Measurements from ENCODE around the gene WNK2.

The WNK2 gene

GRCh38 chr9:93182572-93182971, 1.4 kb upstream of the WNK2 start:
- H3K9ac ChIP-seq (ENCODE audit: low read length): no peak overlapping the region
- no peaks in the 10 kb centered on the region for H3K36me3 ChIP-seq (ENCODE audit: control insufficient read depth, insufficient read depth, low read length)
- H3K4me1 ChIP-seq (ENCODE audit: control insufficient read depth, insufficient read depth, low read length): peaks cover 33% of the 10 kb centered on the region
- peaks cover 59% of the 10 kb centered on the region for H3K27me3 ChIP-seq (ENCODE audit: control insufficient read depth, insufficient read depth, low read length)
- H3K9me3 ChIP-seq (ENCODE audit: control insufficient read depth, low read length): no peaks in the 10 kb centered on the region
- H3K4me3 ChIP-seq (ENCODE audit: low read length): no peak overlapping the region

DNA sequence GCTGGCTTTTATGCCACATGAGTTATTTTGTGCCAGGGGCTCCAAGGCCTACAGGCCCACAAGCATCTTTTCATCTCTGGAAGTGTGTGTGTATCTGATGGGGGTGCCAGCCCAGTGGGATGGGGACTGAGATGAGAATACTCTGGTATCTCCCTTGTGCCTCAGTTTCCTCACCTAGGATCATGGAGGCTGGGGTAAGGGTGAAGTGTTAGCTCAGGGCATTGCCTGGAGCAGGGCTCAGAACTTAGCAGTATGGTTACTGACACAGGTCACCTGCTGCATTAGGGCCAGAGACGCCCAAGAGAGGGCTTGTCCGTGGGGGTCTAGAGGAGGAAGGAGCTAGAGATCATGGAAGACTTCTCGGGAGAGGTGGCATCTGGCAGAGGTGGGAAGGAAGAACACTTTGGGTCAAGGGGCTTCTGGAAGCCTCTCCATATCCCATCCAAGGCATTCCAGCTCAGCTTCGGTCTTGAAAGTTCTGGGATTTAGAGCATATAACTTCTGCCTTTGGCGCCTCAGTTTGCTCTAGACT, 742 bp upstream of the WNK2 start:
- Histone ChIP-seq H3K4me3 (ENCODE audit: low read length) (no peak overlapping the region), H3K9me3 (ENCODE audit: control insufficient read depth, low read length) (no peaks in the 10 kb centered on the region), H3K4me1 (ENCODE audit: control insufficient read depth, insufficient read depth, low read length) (peaks cover 39% of the 10 kb centered on the region), H3K36me3 (ENCODE audit: control insufficient read depth, insufficient read depth, low read length) (no peaks in the 10 kb centered on the region), H3K27me3 (ENCODE audit: control insufficient read depth, insufficient read depth, low read length) (peaks cover 60% of the 10 kb centered on the region), H3K9ac (ENCODE audit: low read length) (no peak overlapping the region)

- Histone ChIP-seq H3K4me1 (ENCODE audit: control insufficient read depth, insufficient read depth, low read length) (peaks cover 43% of the 10 kb centered on the region), H3K4me3 (ENCODE audit: low read length) (peak overlapping the region; percentile 4), H3K36me3 (ENCODE audit: control insufficient read depth, insufficient read depth, low read length) (no peaks in the 10 kb centered on the region), H3K9ac (ENCODE audit: low read length) (peak overlapping the region; percentile 32), H3K27me3 (ENCODE audit: control insufficient read depth, insufficient read depth, low read length) (peaks cover 60% of the 10 kb centered on the region), H3K9me3 (ENCODE audit: control insufficient read depth, low read length) (no peaks in the 10 kb centered on the region)
Measured at GRCh38 chr9:93184432-93185265, 710 bp downstream of the WNK2 start.

GRCh38 chr9:93185266-93186214, 1.6 kb downstream of the WNK2 start:
- no peak overlapping the region for H3K4me3 ChIP-seq (ENCODE audit: low read length)
- peak overlapping the region; percentile 15 for H3K9ac ChIP-seq (ENCODE audit: low read length)
- H3K4me1 ChIP-seq (ENCODE audit: control insufficient read depth, insufficient read depth, low read length): peaks cover 43% of the 10 kb centered on the region
- H3K9me3 ChIP-seq (ENCODE audit: control insufficient read depth, low read length): no peaks in the 10 kb centered on the region
- peaks cover 58% of the 10 kb centered on the region for H3K27me3 ChIP-seq (ENCODE audit: control insufficient read depth, insufficient read depth, low read length)
- no peaks in the 10 kb centered on the region for H3K36me3 ChIP-seq (ENCODE audit: control insufficient read depth, insufficient read depth, low read length)

DNA sequence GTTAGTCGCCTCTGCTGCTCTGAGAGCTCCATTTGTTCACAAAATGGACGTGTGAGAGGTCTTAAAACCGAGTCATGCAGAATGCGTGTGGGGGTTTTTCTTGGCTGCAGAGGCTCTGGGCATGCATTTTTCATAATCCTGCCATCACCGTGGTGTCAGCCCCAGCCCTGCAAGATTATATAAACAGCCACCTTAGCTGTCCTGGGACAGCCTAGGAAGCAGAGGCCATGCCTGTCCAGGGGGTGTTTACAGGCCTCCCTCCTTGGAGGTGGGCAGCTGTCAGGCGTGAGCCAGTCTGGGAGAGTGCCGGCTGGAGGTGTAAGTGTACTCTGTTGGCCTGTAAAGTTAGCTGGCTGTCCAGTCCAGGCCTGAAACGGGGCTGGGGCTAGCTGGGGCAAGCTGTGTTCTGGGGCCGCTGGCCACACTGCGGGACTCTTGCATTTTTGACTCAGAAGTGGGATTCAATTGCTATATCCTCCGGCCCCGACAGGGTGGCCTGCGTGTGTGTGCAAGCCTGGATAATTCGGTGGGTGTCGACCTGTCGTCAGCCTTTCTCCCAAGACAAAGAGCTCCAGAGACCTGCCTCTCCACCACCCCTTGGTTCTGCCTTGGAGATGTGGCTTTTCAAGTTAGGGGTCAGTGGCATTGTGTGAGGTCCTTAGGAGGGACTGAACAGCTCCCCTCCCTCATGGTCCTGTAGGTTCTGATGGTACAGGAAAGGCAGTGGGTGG, 2.4 kb downstream of the WNK2 start:
- Histone ChIP-seq H3K9me3 (ENCODE audit: control insufficient read depth, low read length) (no peaks in the 10 kb centered on the region), H3K4me3 (ENCODE audit: low read length) (no peak overlapping the region), H3K4me1 (ENCODE audit: control insufficient read depth, insufficient read depth, low read length) (peaks cover 43% of the 10 kb centered on the region), H3K9ac (ENCODE audit: low read length) (peak overlapping the region; percentile 15), H3K36me3 (ENCODE audit: control insufficient read depth, insufficient read depth, low read length) (no peaks in the 10 kb centered on the region), H3K27me3 (ENCODE audit: control insufficient read depth, insufficient read depth, low read length) (peaks cover 51% of the 10 kb centered on the region)

GRCh38 chr9:93187047-93187446, 3.1 kb downstream of the WNK2 start:
- Histone ChIP-seq H3K9ac (ENCODE audit: low read length) (no peak overlapping the region), H3K4me3 (ENCODE audit: low read length) (no peak overlapping the region), H3K27me3 (ENCODE audit: control insufficient read depth, insufficient read depth, low read length) (peaks cover 44% of the 10 kb centered on the region)

DNA sequence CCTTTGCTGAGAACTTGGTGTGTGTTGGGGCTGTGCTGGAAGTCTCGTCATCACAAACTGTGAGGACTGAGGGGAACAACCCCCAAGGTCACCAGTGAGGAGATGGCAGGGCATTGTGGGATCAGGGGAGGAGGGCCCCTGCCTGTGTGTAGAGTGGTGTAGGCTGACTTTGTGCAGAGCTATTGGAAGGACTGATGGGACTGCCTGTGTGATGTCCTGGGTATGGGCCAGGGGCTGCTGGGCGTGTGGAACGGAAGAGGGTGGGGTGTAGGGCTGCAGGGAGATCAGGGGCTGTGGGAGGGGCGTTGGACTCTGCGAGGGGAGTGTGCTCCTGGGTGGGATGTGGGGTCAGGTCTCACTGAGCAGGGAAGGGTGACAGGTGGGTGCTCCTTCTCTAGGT, 3.6 kb downstream of the WNK2 start:
- no peak overlapping the region for H3K9ac ChIP-seq (ENCODE audit: low read length)
- no peak overlapping the region for H3K4me3 ChIP-seq (ENCODE audit: low read length)
- peaks cover 35% of the 10 kb centered on the region for H3K4me1 ChIP-seq (ENCODE audit: control insufficient read depth, insufficient read depth, low read length)
- H3K27me3 ChIP-seq (ENCODE audit: control insufficient read depth, insufficient read depth, low read length): peaks cover 40% of the 10 kb centered on the region
- H3K9me3 ChIP-seq (ENCODE audit: control insufficient read depth, low read length): no peaks in the 10 kb centered on the region
- no peaks in the 10 kb centered on the region for H3K36me3 ChIP-seq (ENCODE audit: control insufficient read depth, insufficient read depth, low read length)

More at GRCh38 chr9:93187047-93187446, 3.1 kb downstream of the WNK2 start:
- no peaks in the 10 kb centered on the region for H3K36me3 ChIP-seq (ENCODE audit: control insufficient read depth, insufficient read depth, low read length)
- no peaks in the 10 kb centered on the region for H3K9me3 ChIP-seq (ENCODE audit: control insufficient read depth, low read length)
- H3K4me1 ChIP-seq (ENCODE audit: control insufficient read depth, insufficient read depth, low read length): peaks cover 40% of the 10 kb centered on the region

- H3K4me3 ChIP-seq (ENCODE audit: low read length): no peak overlapping the region
- H3K27me3 ChIP-seq (ENCODE audit: control insufficient read depth, insufficient read depth, low read length): peaks cover 29% of the 10 kb centered on the region
- no peak overlapping the region for H3K9ac ChIP-seq (ENCODE audit: low read length)
Measured at GRCh38 chr9:93188426-93189368, 4.8 kb downstream of the WNK2 start.

DNA sequence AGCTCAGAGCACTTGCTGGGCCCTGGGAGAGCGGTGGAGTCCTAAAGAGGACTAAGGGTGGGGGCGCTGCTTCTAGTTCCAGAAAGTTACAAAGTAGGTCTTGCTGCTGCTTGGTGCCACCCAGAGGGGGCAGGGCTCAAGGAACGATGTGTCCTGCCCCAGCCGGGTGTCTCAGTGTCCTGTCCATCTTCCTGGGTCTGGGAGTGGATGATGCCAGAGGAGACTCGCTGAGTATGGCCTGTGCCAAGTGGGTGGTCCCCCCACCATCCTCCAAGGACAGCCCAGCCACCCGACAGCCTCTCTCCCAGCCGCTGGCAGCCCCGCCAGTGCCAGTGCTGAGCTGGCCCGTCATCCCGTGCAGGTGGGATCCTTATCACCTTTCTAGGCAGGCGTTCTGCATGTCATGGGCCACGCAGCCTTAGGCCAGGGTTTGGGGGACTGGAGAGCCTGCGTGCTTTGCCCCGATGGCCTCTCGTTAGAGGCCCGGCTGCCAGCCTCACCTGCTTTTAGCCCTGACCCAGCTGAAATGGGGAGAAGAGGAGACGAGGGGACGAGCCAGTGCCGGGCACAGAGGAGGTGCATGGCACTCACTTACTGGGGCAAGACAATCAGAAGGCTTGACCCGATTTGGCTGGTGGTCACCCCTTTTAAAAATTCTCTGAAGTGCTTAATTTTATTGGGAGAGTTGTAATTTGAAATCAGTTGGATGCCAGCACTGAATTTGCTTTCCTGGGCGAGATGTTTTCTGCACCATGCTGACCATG, 5.6 kb downstream of the WNK2 start:
- Histone ChIP-seq H3K36me3 (ENCODE audit: control insufficient read depth, insufficient read depth, low read length) (no peaks in the 10 kb centered on the region), H3K9me3 (ENCODE audit: control insufficient read depth, low read length) (no peaks in the 10 kb centered on the region), H3K4me3 (ENCODE audit: low read length) (no peak overlapping the region), H3K9ac (ENCODE audit: low read length) (no peak overlapping the region), H3K4me1 (ENCODE audit: control insufficient read depth, insufficient read depth, low read length) (peaks cover 39% of the 10 kb centered on the region), H3K27me3 (ENCODE audit: control insufficient read depth, insufficient read depth, low read length) (peaks cover 23% of the 10 kb centered on the region)

More at GRCh38 chr9:93188426-93189368, 4.8 kb downstream of the WNK2 start:
- Histone ChIP-seq H3K4me1 (ENCODE audit: control insufficient read depth, insufficient read depth, low read length) (peaks cover 34% of the 10 kb centered on the region), H3K36me3 (ENCODE audit: control insufficient read depth, insufficient read depth, low read length) (no peaks in the 10 kb centered on the region), H3K9me3 (ENCODE audit: control insufficient read depth, low read length) (no peaks in the 10 kb centered on the region)

GRCh38 chr9:93190133-93190525, 6.2 kb downstream of the WNK2 start:
- Histone ChIP-seq H3K9ac (ENCODE audit: low read length) (no peak overlapping the region), H3K9me3 (ENCODE audit: control insufficient read depth, low read length) (no peaks in the 10 kb centered on the region), H3K4me1 (ENCODE audit: control insufficient read depth, insufficient read depth, low read length) (peaks cover 41% of the 10 kb centered on the region), H3K36me3 (ENCODE audit: control insufficient read depth, insufficient read depth, low read length) (no peaks in the 10 kb centered on the region), H3K27me3 (ENCODE audit: control insufficient read depth, insufficient read depth, low read length) (peaks cover 21% of the 10 kb centered on the region), H3K4me3 (ENCODE audit: low read length) (no peak overlapping the region)
